Measurements from ENCODE around the gene GTF2H3. TPM values are rescaled to one million over a fixed set of nuclear protein-coding genes. Genes with fewer than 3 reads are reported as not detected.

Gene GTF2H3
- total RNA-seq, 1 donor from 2014 or later, result 44.3 TPM

DNA sequence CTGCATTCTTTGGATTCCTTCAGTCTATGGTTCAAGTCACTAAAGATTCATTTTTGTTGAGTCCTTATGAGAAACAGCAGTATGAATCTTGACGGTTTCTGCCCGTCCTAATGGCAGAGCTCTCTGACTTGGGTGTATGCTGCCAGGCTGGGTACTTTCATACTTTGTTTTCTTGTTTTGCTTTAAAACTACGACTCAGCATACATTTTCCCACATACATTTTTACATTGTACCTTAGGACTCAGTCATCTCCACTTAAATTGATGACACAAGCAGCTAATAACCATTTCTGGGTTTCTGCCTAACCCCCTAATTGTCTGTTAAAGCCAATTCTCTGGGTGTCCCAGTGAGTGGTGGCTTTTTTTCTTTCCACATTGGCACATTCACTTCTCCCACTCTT lies 36.5 kb upstream of the GTF2H3 start:
- no peak overlapping the region for H3K27ac Mint-ChIP-seq
- peaks cover 2% of the 10 kb centered on the region for H3K27me3 Mint-ChIP-seq (ENCODE audit: insufficient read depth, low read depth)
- no peak overlapping the region for H3K4me2 ChIP-seq
- H3K4me3 ChIP-seq, result no peak overlapping the region
- peaks cover 3% of the 10 kb centered on the region for H4K20me1 ChIP-seq (ENCODE audit: low read depth)
- H3K36me3 ChIP-seq, result peaks cover 12% of the 10 kb centered on the region
- H3K4me1 ChIP-seq, result no peaks in the 10 kb centered on the region
- H3K4me1 Mint-ChIP-seq, result peaks cover 4% of the 10 kb centered on the region
- H3K9ac ChIP-seq, result no peak overlapping the region
- H3K36me3 Mint-ChIP-seq, result peaks cover 18% of the 10 kb centered on the region
- H3K9me3 ChIP-seq (ENCODE audit: low read depth), result no peaks in the 10 kb centered on the region
- TF ChIP-seq EZH2 (IDR thresholded peaks at IDR 0.05) (no peak), EZH2phosphoT487 (IDR thresholded peaks at IDR 0.05) (no peak)
- TF ChIP-seq, protein P1, sequence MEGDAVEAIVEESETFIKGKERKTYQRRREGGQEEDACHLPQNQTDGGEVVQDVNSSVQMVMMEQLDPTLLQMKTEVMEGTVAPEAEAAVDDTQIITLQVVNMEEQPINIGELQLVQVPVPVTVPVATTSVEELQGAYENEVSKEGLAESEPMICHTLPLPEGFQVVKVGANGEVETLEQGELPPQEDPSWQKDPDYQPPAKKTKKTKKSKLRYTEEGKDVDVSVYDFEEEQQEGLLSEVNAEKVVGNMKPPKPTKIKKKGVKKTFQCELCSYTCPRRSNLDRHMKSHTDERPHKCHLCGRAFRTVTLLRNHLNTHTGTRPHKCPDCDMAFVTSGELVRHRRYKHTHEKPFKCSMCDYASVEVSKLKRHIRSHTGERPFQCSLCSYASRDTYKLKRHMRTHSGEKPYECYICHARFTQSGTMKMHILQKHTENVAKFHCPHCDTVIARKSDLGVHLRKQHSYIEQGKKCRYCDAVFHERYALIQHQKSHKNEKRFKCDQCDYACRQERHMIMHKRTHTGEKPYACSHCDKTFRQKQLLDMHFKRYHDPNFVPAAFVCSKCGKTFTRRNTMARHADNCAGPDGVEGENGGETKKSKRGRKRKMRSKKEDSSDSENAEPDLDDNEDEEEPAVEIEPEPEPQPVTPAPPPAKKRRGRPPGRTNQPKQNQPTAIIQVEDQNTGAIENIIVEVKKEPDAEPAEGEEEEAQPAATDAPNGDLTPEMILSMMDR (IDR thresholded peaks at IDR 0.05), result no peak
- H3K27me3 ChIP-seq, result no peaks in the 10 kb centered on the region
- peaks cover 25% of the 10 kb centered on the region for H3F3A ChIP-seq (ENCODE audit: low read depth)
- no peak for DNase-seq (ENCODE audit: low spot score)
- peaks cover 48% of the 10 kb centered on the region for H3K79me2 ChIP-seq (ENCODE audit: low read depth)
- no peak overlapping the region for H3K27ac ChIP-seq
- no peak overlapping the region for H3K4me3 Mint-ChIP-seq
- H2AFZ ChIP-seq (replicated peaks), result no peak overlapping the region
- no peaks in the 10 kb centered on the region for H3K9me3 Mint-ChIP-seq

DNA sequence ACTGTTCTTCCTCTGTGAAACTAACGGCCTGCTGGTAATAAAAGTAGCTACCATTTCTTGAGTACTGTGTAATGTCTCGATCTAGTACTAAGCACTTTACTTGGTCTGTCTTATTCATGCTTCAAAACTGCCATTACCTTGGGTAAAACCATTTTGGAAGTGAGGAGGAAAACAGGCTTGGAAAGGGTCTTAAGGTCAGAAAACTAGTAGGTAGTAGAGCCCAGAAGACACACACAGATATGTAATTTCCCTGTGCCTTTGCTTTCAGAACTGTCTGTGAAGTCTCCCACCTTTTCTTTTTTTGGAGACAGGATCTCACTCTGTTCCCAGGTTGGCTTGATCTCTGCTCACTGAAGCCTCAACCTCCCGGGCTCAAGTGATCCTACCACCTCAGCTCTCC lies 35.1 kb upstream of the GTF2H3 start:
- Histone ChIP-seq H3F3A (ENCODE audit: low read depth) (peaks cover 25% of the 10 kb centered on the region), H4K20me1 (ENCODE audit: low read depth) (peaks cover 3% of the 10 kb centered on the region), H3K4me3 (no peak overlapping the region), H3K4me1 (no peaks in the 10 kb centered on the region), H2AFZ (replicated peaks) (no peak overlapping the region), H3K79me2 (ENCODE audit: low read depth) (peaks cover 48% of the 10 kb centered on the region), H3K27me3 (no peaks in the 10 kb centered on the region), H3K4me2 (no peak overlapping the region), H3K9me3 (ENCODE audit: low read depth) (no peaks in the 10 kb centered on the region), H3K9ac (no peak overlapping the region), H3K27ac (no peak overlapping the region), H3K36me3 (peaks cover 12% of the 10 kb centered on the region)
- Mint-ChIP-seq H3K4me1 (peaks cover 12% of the 10 kb centered on the region), H3K4me3 (no peak overlapping the region), H3K27me3 (ENCODE audit: insufficient read depth, low read depth) (peaks cover 2% of the 10 kb centered on the region), H3K27ac (no peak overlapping the region), H3K9me3 (no peaks in the 10 kb centered on the region), H3K36me3 (peaks cover 17% of the 10 kb centered on the region)
- no peak for DNase-seq (ENCODE audit: low spot score)
- TF ChIP-seq, protein P1 (IDR thresholded peaks at IDR 0.05), result no peak
- TF ChIP-seq EZH2 (IDR thresholded peaks at IDR 0.05), result no peak

DNA sequence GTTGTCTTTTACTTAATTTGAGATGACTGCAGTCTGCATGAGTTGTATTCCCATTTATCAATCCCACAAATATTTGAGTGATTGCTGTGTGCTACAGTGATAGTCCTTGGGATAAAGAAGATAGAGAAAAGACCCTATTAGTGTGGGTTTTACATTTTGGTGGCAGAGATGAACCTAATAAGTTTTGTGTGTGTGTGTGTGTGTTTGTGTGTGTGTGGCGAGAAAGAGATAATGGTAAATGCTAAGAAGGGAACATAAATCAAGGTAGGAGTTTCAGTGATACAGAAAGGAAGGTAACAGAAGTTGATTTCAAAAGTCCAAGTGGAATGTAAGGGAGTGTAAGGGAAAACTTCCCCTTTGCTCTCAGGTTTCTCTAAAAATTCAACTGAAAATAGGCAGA lies 34.3 kb upstream of the GTF2H3 start:
- Mint-ChIP-seq H3K36me3 (peaks cover 18% of the 10 kb centered on the region), H3K4me1 (peaks cover 14% of the 10 kb centered on the region), H3K27ac (peak overlapping the region; percentile 15), H3K9me3 (no peaks in the 10 kb centered on the region), H3K27me3 (ENCODE audit: insufficient read depth, low read depth) (peaks cover 2% of the 10 kb centered on the region), H3K4me3 (peak overlapping the region; percentile 61)
- Histone ChIP-seq H3K9me3 (ENCODE audit: low read depth) (no peaks in the 10 kb centered on the region), H3K9ac (no peak overlapping the region), H3K79me2 (ENCODE audit: low read depth) (peaks cover 48% of the 10 kb centered on the region), H3K36me3 (peaks cover 12% of the 10 kb centered on the region), H3F3A (ENCODE audit: low read depth) (peaks cover 25% of the 10 kb centered on the region), H3K27ac (no peak overlapping the region), H2AFZ (replicated peaks) (no peak overlapping the region), H3K4me2 (no peak overlapping the region), H3K4me1 (no peaks in the 10 kb centered on the region), H4K20me1 (ENCODE audit: low read depth) (peaks cover 3% of the 10 kb centered on the region), H3K4me3 (no peak overlapping the region), H3K27me3 (no peaks in the 10 kb centered on the region)
- TF ChIP-seq EZH2 (IDR thresholded peaks at IDR 0.05) (no peak), EZH2phosphoT487 (IDR thresholded peaks at IDR 0.05) (no peak)
- TF ChIP-seq, protein P1 (IDR thresholded peaks at IDR 0.05), result no peak
- DNase-seq (ENCODE audit: low spot score), result no peak

Data from neural progenitor cell (in vitro differentiated cells).